Activated effector memory CD4-positive, alpha-beta T cell treated with anti-CD3 and anti-CD28 coated beads, Interleukin-2, amount 50 U/mL, for 16 hours (primary cell): ENCODE measurements around the gene MARVELD1.

Experiments used
- DNase-seq: peaks from one replicate; pipeline ENCODE4 v3.0.0-alpha.2; 2020

Gene MARVELD1

GRCh38 chr10:97759946-97760345 is 46.4 kb downstream of the MARVELD1 start:
- DNase-seq, result no peak

- DNase-seq, result no peak
Observed at GRCh38 chr10:97760461-97761257, 47.1 kb downstream of the MARVELD1 start.

GRCh38 chr10:97761331-97761865 is 47.9 kb downstream of the MARVELD1 start:
- no peak for DNase-seq

GRCh38 chr10:97762056-97762455 is 48.5 kb downstream of the MARVELD1 start:
- DNase-seq, result no peak

GRCh38 chr10:97762816-97763215 is 49.3 kb downstream of the MARVELD1 start:
- DNase-seq, result no peak

- DNase-seq, result no peak
Observed at GRCh38 chr10:97763411-97763810, 49.9 kb downstream of the MARVELD1 start.

GRCh38 chr10:97763947-97764346 is 50.4 kb downstream of the MARVELD1 start:
- no peak for DNase-seq

GRCh38 chr10:97764519-97764931 is 51.0 kb downstream of the MARVELD1 start:
- no peak for DNase-seq

GRCh38 chr10:97765201-97765600 is 51.7 kb downstream of the MARVELD1 start:
- DNase-seq, result no peak

- no peak for DNase-seq
Observed at GRCh38 chr10:97766106-97766810, 52.7 kb downstream of the MARVELD1 start.

- DNase-seq, result no peak
Observed at GRCh38 chr10:97766996-97767924, 53.7 kb downstream of the MARVELD1 start.
